ENCODE results near the gene ITPR2. TPM values are rescaled to one million over a fixed set of nuclear protein-coding genes. Genes with fewer than 3 reads are reported as not detected.
A peak's percentile ranks its signal among the peaks of the same experiment; 100 is the strongest.

Gene ITPR2
- 4.0 and 10.2 TPM in 2 replicates for total RNA-seq (2014; rRNA removed)
- percentile 48 among the genes with signal in this experiment for Bru-seq, nascent RNA
- BruChase-seq, experiment 1, labeled RNA remaining after a 6-hour chase, result percentile 45 among the genes with signal in this experiment
- percentile 50 among the genes with signal in this experiment for BruChase-seq, experiment 2, labeled RNA remaining after a 2-hour chase
- long read RNA-seq, partial matches to known transcripts, result 7 of 10 reads
- long read RNA-seq, other reads (novel, unspliced or antisense), result 3 of 10 reads

- intact Hi-C loops (cut with micrococcal nuclease), result loop anchor here (1.0 to 5.0 kb wide), 4 partner anchors 42 to 128 kb away; no protein-coding TSS in a partner anchor
- Histone ChIP-seq H3F3A (ENCODE audit: low read length, unreplicated experiment) (no peaks in the 10 kb centered on the region), H2AFZ (ENCODE audit: low read length) (peak within 1 kb of the TSS; percentile 100), H3K9ac (ENCODE audit: low read length) (peak within 1 kb of the TSS; percentile 49), H3K27me3 (ENCODE audit: low read length) (no peaks in the 10 kb centered on the region), H3K79me2 (ENCODE audit: low read length) (0 out of 2 replicates have a peak, but pooled peaks cover 6% of the 10 kb centered on the region), H3K27ac (ENCODE audit: low read length) (peak within 1 kb of the TSS; percentile 53), H3K9me2 (replicated peaks; ENCODE audit: low read length) (no peaks in the 10 kb centered on the region), H3K4me3 (ENCODE audit: low read length) (peak within 1 kb of the TSS; percentile 81), H4K20me1 (ENCODE audit: low read length) (no peaks in the 10 kb centered on the region), H3K36me3 (ENCODE audit: low read depth, low read length) (no peaks in the 10 kb centered on the region), H3K9me3 (ENCODE audit: low read length) (no peaks in the 10 kb centered on the region), H3K4me1 (ENCODE audit: insufficient read depth, low read length) (peaks cover 6% of the 10 kb centered on the region; the same call in 1 of the 2 replicates), H3K4me2 (ENCODE audit: low read length) (peak within 1 kb of the TSS; percentile 94)
- ATAC-seq, result peak; percentile 85
- TF ChIP-seq EZH2phosphoT487 (IDR thresholded peaks at IDR 0.05; ENCODE audit: borderline replicate concordance, low read length) (no peak), CTCF (conservative IDR thresholded peaks at IDR 0.05; ENCODE audit: low read depth, low read length) (peak; percentile 40; the same call in 1 of the 2 replicates)
- peak; percentile 97 for DNase-seq
- BruUV-seq (replicated peaks), result no TSS peak
- ChIA-PET CTCF (interaction anchor here (0.6 to 1.4 kb wide), 10 partner anchors 9 to 131 kb away, joined by 3 to 7 read pairs (median 4); no protein-coding TSS in a partner anchor), POLR2A (ENCODE audit: unreplicated experiment) (interaction anchor here (0.6 to 0.7 kb wide), 5 partner anchors 8 to 734 kb away, joined by 3 to 12 read pairs (median 4); no protein-coding TSS in a partner anchor)
These were observed at the start of gene ITPR2 for GRCh38 chr12:26832822-26833742. Gene ITPR2, minus strand, starts transcription at chr12:26833194. Its CDS starts 413 bp downstream, at chr12:26832781.

GRCh38 chr12:26880625-26881024, 47.6 kb upstream of the ITPR2 start:
- ChIA-PET POLR2A (ENCODE audit: unreplicated experiment) (no interaction called here), CTCF (no interaction called here)
- Histone ChIP-seq H2AFZ (ENCODE audit: low read length) (no peak overlapping the region), H3F3A (ENCODE audit: low read length, unreplicated experiment) (no peaks in the 10 kb centered on the region), H4K20me1 (ENCODE audit: low read length) (no peaks in the 10 kb centered on the region), H3K9me2 (replicated peaks; ENCODE audit: low read length) (no peaks in the 10 kb centered on the region), H3K9me3 (ENCODE audit: low read length) (no peaks in the 10 kb centered on the region), H3K4me3 (ENCODE audit: low read length) (no peak overlapping the region), H3K79me2 (ENCODE audit: low read length) (no peaks in the 10 kb centered on the region), H3K27me3 (ENCODE audit: low read length) (no peaks in the 10 kb centered on the region), H3K4me1 (ENCODE audit: insufficient read depth, low read length) (peaks cover 3% of the 10 kb centered on the region; the same call in 1 of the 2 replicates), H3K4me2 (ENCODE audit: low read length) (no peak overlapping the region), H3K27ac (ENCODE audit: low read length) (no peak overlapping the region), H3K36me3 (ENCODE audit: low read depth, low read length) (no peaks in the 10 kb centered on the region), H3K9ac (ENCODE audit: low read length) (no peak overlapping the region)
- TF ChIP-seq EZH2 (IDR thresholded peaks at IDR 0.05; ENCODE audit: low read length, unreplicated experiment), result no peak
- TF ChIP-seq EZH2phosphoT487 (IDR thresholded peaks at IDR 0.05; ENCODE audit: borderline replicate concordance, low read length), result no peak
- intact Hi-C loops (cut with micrococcal nuclease), result loop anchor here (10.0 kb wide), 1 partner anchor 424 kb away; no protein-coding TSS in a partner anchor
- no peak for DNase-seq
- no peak for ATAC-seq
- BruUV-seq (replicated peaks), result no TSS peak

- Histone ChIP-seq H2AFZ (ENCODE audit: low read length) (no peak overlapping the region), H3K27ac (ENCODE audit: low read length) (no peak overlapping the region), H3K79me2 (ENCODE audit: low read length) (no peaks in the 10 kb centered on the region), H3K4me1 (ENCODE audit: insufficient read depth, low read length) (no peaks in the 10 kb centered on the region), H3K9me2 (replicated peaks; ENCODE audit: low read length) (no peaks in the 10 kb centered on the region), H3K9ac (ENCODE audit: low read length) (no peak overlapping the region), H3K4me3 (ENCODE audit: low read length) (no peak overlapping the region), H3F3A (ENCODE audit: low read length, unreplicated experiment) (no peaks in the 10 kb centered on the region), H3K27me3 (ENCODE audit: low read length) (no peaks in the 10 kb centered on the region), H3K9me3 (ENCODE audit: low read length) (no peaks in the 10 kb centered on the region), H4K20me1 (ENCODE audit: low read length) (no peaks in the 10 kb centered on the region), H3K36me3 (ENCODE audit: low read depth, low read length) (no peaks in the 10 kb centered on the region), H3K4me2 (ENCODE audit: low read length) (no peak overlapping the region)
- no peak for TF ChIP-seq EZH2phosphoT487 (IDR thresholded peaks at IDR 0.05; ENCODE audit: borderline replicate concordance, low read length)
- no peak for TF ChIP-seq CTCF (conservative IDR thresholded peaks at IDR 0.05; ENCODE audit: low read depth, low read length)
- TF ChIP-seq EZH2 (IDR thresholded peaks at IDR 0.05; ENCODE audit: low read length, unreplicated experiment), result no peak
- ChIA-PET POLR2A (ENCODE audit: unreplicated experiment) (no interaction called here), CTCF (no interaction called here)
- intact Hi-C loops (cut with micrococcal nuclease), result no loop called here
- BruUV-seq (replicated peaks), result no TSS peak
- ATAC-seq, result peak; percentile 71
- no peak for DNase-seq
These were observed 45.7 kb upstream of the ITPR2 start for GRCh38 chr12:26878661-26879119.

Data from PC-3 (cell line).